HEK293T (cell line): ENCODE data around the gene ABTB1.

Experiments
- ARNT ChIP-seq: fragments of 450-650 bp; IDR thresholded peaks from 2 replicates; pipeline ENCODE4 v1.6.1; 2017; ENCODE audit warnings: mild to moderate bottlenecking
- BHLHE40 ChIP-seq: fragments of 450-650 bp; IDR thresholded peaks from 2 replicates; pipeline ENCODE4 v1.6.1; 2016; ENCODE audit warnings: mild to moderate bottlenecking, moderate library complexity, borderline replicate concordance
- FOXA1 ChIP-seq: fragments of 450-650 bp; IDR thresholded peaks from 2 replicates; pipeline ENCODE4 v1.6.1; 2016; ENCODE audit warnings: mild to moderate bottlenecking
- FOXK2 ChIP-seq: fragments of 450-650 bp; IDR thresholded peaks from 2 replicates; pipeline ENCODE4 v1.6.1; 2016; ENCODE audit warnings: mild to moderate bottlenecking
- FOXM1 ChIP-seq: fragments of 450-650 bp; IDR thresholded peaks from 2 replicates; pipeline ENCODE4 v1.6.1; 2017; ENCODE audit warnings: mild to moderate bottlenecking, borderline replicate concordance
- HDGF ChIP-seq: fragments of 450-650 bp; IDR thresholded peaks from 2 replicates; pipeline ENCODE4 v1.6.1; 2017; ENCODE audit warnings: antibody characterized with exemption, borderline replicate concordance
- L3MBTL2 ChIP-seq: fragments of 450-650 bp; conservative IDR thresholded peaks from 2 replicates; pipeline ENCODE4 v1.6.1; 2016; ENCODE audit warnings: mild to moderate bottlenecking
- NFRKB ChIP-seq: fragments of 450-650 bp; IDR thresholded peaks from 2 replicates; pipeline ENCODE4 v1.6.1; 2016; ENCODE audit warnings: mild to moderate bottlenecking, moderate library complexity
- SP1 ChIP-seq: fragments of 450-650 bp; IDR thresholded peaks from 2 replicates; pipeline ENCODE4 v1.6.1; 2017
- SUZ12 ChIP-seq: fragments of 450-650 bp; IDR thresholded peaks from 2 replicates; pipeline ENCODE4 v1.6.1; 2016; ENCODE audit warnings: mild to moderate bottlenecking
- TARDBP ChIP-seq: fragments of 450-650 bp; IDR thresholded peaks from 2 replicates; pipeline ENCODE4 v1.6.1; 2016
- ZNF384 ChIP-seq: fragments of 450-650 bp; IDR thresholded peaks from 2 replicates; pipeline ENCODE4 v1.6.1; 2016
- TF ChIP-seq, protein P1 (sequence below): fragments of 450-650 bp; IDR thresholded peaks from 2 replicates; pipeline ENCODE4 v1.6.1; 2016

DNA sequence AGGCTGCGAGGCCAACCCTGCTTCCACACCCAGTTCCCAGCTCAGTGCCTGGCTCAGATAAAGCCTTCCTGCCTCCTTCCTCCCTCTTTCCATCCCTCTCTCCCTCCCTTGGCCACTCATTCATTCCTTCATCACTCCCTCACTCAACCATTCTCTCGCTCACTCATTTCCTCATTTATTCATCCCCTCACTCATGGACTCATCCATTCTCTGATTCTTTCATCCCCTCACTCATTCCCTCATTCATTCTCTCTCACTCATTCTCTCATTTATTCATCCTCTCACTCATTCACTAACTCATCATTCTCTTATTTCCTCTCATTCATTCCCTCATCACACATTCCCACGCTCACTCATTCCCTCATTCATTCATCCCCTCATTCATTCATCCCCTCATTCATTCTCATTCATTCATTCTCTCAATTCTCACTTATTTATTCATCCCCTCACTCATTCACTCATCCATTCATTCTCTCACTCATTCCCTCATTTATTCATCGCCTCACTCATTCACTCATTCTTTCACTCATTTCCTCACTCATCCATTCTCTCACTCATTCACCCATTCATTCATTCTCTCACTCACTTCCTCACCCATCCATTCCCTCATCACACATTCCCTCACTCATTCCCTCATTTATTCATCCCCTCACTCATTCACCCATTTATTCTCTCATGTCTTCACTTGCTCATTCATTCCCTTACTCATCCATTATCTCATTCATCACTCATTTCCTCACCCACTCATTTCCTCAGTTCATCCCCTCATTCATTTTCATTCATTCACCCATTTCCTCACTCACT is 13.2 kb downstream of the ABTB1 start:
- TF ChIP-seq SUZ12 (no peak), L3MBTL2 (no peak), SP1 (no peak), ZNF384 (no peak), FOXK2 (no peak), TARDBP (no peak), BHLHE40 (no peak), HDGF (no peak), FOXM1 (no peak), ARNT (no peak), NFRKB (no peak), FOXA1 (no peak)
- TF ChIP-seq, protein P1, sequence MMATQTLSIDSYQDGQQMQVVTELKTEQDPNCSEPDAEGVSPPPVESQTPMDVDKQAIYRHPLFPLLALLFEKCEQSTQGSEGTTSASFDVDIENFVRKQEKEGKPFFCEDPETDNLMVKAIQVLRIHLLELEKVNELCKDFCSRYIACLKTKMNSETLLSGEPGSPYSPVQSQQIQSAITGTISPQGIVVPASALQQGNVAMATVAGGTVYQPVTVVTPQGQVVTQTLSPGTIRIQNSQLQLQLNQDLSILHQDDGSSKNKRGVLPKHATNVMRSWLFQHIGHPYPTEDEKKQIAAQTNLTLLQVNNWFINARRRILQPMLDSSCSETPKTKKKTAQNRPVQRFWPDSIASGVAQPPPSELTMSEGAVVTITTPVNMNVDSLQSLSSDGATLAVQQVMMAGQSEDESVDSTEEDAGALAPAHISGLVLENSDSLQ, result no peak
